Endothelial cell of umbilical vein (primary cell): ENCODE results near the gene SLC16A11. TPM values are rescaled to one million over a fixed set of nuclear protein-coding genes. Genes with fewer than 3 reads are reported as not detected.
A peak's percentile ranks its signal among the peaks of the same experiment; 100 is the strongest.

Experiments used
- BruUV-seq: library from RNA; stranded (reverse); fragments of 400-500 nt; replicated peaks from 2 replicates; lab custom pipeline; 2021; lab: Mats Ljungman, UMichigan
- CTCF ChIA-PET: fragments of 300-600, 350-600 bp; sonication (Branson Sonifier 250); formaldehyde crosslinking; loops from one replicate; lab custom pipeline; 2021; ENCODE audit warnings: antibody characterized with exemption, inconsistent platforms; lab: Charles Lee
- POLR2A ChIA-PET: fragments of 300-600, 350-600 bp; sonication (Branson Sonifier 250); formaldehyde crosslinking; loops from one replicate; lab custom pipeline; 2021; ENCODE audit warnings: antibody characterized with exemption, inconsistent platforms; lab: Charles Lee
- DNase-seq: peaks from one replicate; pipeline ENCODE4 v3.0.0-alpha.2; 2011; ENCODE audit warnings: low read depth, low spot score
- FAIRE-seq: peaks from 2 replicates; lab custom pipeline; 2011; peaks lifted over from hg19 to GRCh38; lab: Jason Lieb, UNC
- H2AFZ ChIP-seq: 2 replicates; pipeline ENCODE4 v1.6.0; 2012; ENCODE audit warnings: low read depth, low read length, control low read depth, inconsistent platforms
- H3K27ac ChIP-seq: 2 replicates; pipeline ENCODE4 v1.5.1; 2011; ENCODE audit warnings: low read depth, mild to moderate bottlenecking, control low read depth, low read length, moderate library complexity; ENCODE audit not compliant: insufficient read depth
- H3K27me3 ChIP-seq, 2 experiments: 2 replicates each; pipeline versions ENCODE4 v1.6.0 to v1.6.1; 2011; ENCODE audit warnings: low read length in 2 of 2, mixed read lengths in 1 of 2; ENCODE audit not compliant: control insufficient read depth in 2 of 2, insufficient read depth in 2 of 2
- H3K36me3 ChIP-seq, 2 experiments: 2 replicates in 1 of 2; 3 replicates in 1 of 2; pipeline ENCODE4 v1.5.1; 2011; ENCODE audit warnings: low read length in 2 of 2, mild to moderate bottlenecking in 1 of 2, moderate library complexity in 1 of 2; ENCODE audit not compliant: control insufficient read depth in 2 of 2, insufficient read depth in 2 of 2; ENCODE audit errors: extremely low read depth in 1 of 2
- H3K4me1 ChIP-seq: 3 replicates; pipeline ENCODE4 v1.5.1; 2011; ENCODE audit warnings: mild to moderate bottlenecking, low read length; ENCODE audit not compliant: control insufficient read depth, insufficient read depth; ENCODE audit errors: extremely low read depth
- H3K4me2 ChIP-seq: 2 replicates; pipeline ENCODE4 v1.6.1; 2011; ENCODE audit warnings: low read length, control low read depth, mixed read lengths; ENCODE audit not compliant: insufficient read depth
- H3K4me3 ChIP-seq, 3 experiments: fragments of 200-600 bp in 1 of 3; sonication (generic), shearing (Covaris generic) in 1 of 3; replicated peaks in 1 of 3; 2 replicates each; pipeline ENCODE4 v1.5.1; 2011 to 2016; ENCODE audit warnings: control low read depth in 3 of 3, low read length in 3 of 3, mild to moderate bottlenecking in 2 of 3, inconsistent platforms in 1 of 3, low read depth in 1 of 3, moderate library complexity in 1 of 3; ENCODE audit not compliant: insufficient read depth in 1 of 3
- H3K79me2 ChIP-seq: 2 replicates; pipeline ENCODE4 v1.6.0; 2012; ENCODE audit warnings: low read length, inconsistent platforms; ENCODE audit not compliant: control insufficient read depth, insufficient read depth
- H3K9ac ChIP-seq: replicated peaks from 2 replicates; pipeline ENCODE3; 2011; ENCODE audit warnings: low read length, control low read depth; ENCODE audit not compliant: insufficient read depth; ENCODE audit errors: extremely low read depth
- H3K9me1 ChIP-seq: replicated peaks from 3 replicates; pipeline ENCODE4 v1.6.0; 2011; ENCODE audit warnings: mild to moderate bottlenecking, low read length; ENCODE audit not compliant: control insufficient read depth, insufficient read depth; ENCODE audit errors: extremely low read depth
- H3K9me3 ChIP-seq: replicated peaks from 2 replicates; pipeline ENCODE4 v1.5.1; 2012; ENCODE audit warnings: low read length, inconsistent platforms; ENCODE audit not compliant: control insufficient read depth, insufficient read depth
- H4K20me1 ChIP-seq: replicated peaks from 2 replicates; pipeline ENCODE3; 2011; ENCODE audit warnings: mild to moderate bottlenecking, low read length; ENCODE audit not compliant: control insufficient read depth, insufficient read depth; ENCODE audit errors: extremely low read depth
- EZH2 ChIP-seq: IDR thresholded peaks from 2 replicates; pipeline ENCODE4 v1.6.1; 2012; ENCODE audit warnings: borderline replicate concordance, low read depth, mild to moderate bottlenecking, moderate library complexity, low read length, inconsistent platforms; ENCODE audit not compliant: severe bottlenecking
- FOS ChIP-seq: IDR thresholded peaks from 2 replicates; pipeline ENCODE4 v1.6.1; 2011; ENCODE audit warnings: mild to moderate bottlenecking, low read length, moderate library complexity, borderline replicate concordance; ENCODE audit not compliant: insufficient read depth
- GATA2 ChIP-seq: IDR thresholded peaks from 2 replicates; pipeline ENCODE4 v1.7.0; 2011; ENCODE audit warnings: low read depth, mild to moderate bottlenecking, moderate library complexity, mixed read lengths, low read length; ENCODE audit not compliant: insufficient read length, insufficient read depth
- MAX ChIP-seq: IDR thresholded peaks from 2 replicates; pipeline ENCODE4 v1.6.1; 2011; ENCODE audit not compliant: insufficient read depth, insufficient read length
- MYC ChIP-seq: IDR thresholded peaks from one replicate; pipeline ENCODE4 v1.6.1; 2011; ENCODE audit warnings: mild to moderate bottlenecking, low read depth, low read length
- POLR2A ChIP-seq: IDR thresholded peaks from 2 replicates; pipeline ENCODE4 v1.6.1; 2012; ENCODE audit warnings: low read depth, mild to moderate bottlenecking, control low read depth, low read length
- POLR2AphosphoS5 ChIP-seq: IDR thresholded peaks from 2 replicates; pipeline ENCODE4 v1.6.1; 2012; ENCODE audit warnings: low read depth, mild to moderate bottlenecking, control low read depth, low read length, moderate library complexity; ENCODE audit not compliant: insufficient read depth
- dilution Hi-C: fragments of 300-500 bp; cut with MboI; formaldehyde crosslinking; loops from one replicate; pipeline ENCODE4 v1.15.0; 2019; ENCODE audit warnings: low sequenced_read_pairs; ENCODE audit not compliant: extremely low pct_ligation_motif_present
- intact Hi-C: fragments of 100-400 bp; cut with micrococcal nuclease; formaldehyde crosslinking; loops from one replicate; pipeline ENCODE4 v1.10.0; 2022
- polyA plus RNA-seq, 4 experiments: library from polyadenylated mRNA; depleted of rRNA in 3 of 4; stranded (reverse) in 3 of 4; unstranded in 1 of 4; fragments of >200 nt; gene quantifications; 2 replicates each; pipeline versions ENCODE4 v1.2.1 to v1.2.3, GENCODE V29; 2011 to 2012; ENCODE audit warnings: missing spikeins in 1 of 4
- total RNA-seq: library from RNA; stranded (reverse); gene quantifications from 2 replicates; pipeline ENCODE4 v1.2.3, GENCODE V29; 2021
- TF ChIP-seq, protein P1 (sequence below), 2 donors: IDR thresholded peaks; 1 replicate in 1 of 2; 2 replicates in 1 of 2; pipeline ENCODE4 v1.5.1; 2011; ENCODE audit warnings: low read length in 2 of 2, mild to moderate bottlenecking in 2 of 2, moderate library complexity in 2 of 2, control low read depth in 1 of 2, inconsistent platforms in 1 of 2, low read depth in 1 of 2; ENCODE audit not compliant: insufficient read depth in 1 of 2; ENCODE audit errors: extremely low read depth in 1 of 2

Gene SLC16A11
- total and polyA plus RNA-seq, 2 donors (not counting 3 experiments of a cell fraction or from before 2014, with no cell fraction given), result 0.95 to 1.4 TPM

DNA sequence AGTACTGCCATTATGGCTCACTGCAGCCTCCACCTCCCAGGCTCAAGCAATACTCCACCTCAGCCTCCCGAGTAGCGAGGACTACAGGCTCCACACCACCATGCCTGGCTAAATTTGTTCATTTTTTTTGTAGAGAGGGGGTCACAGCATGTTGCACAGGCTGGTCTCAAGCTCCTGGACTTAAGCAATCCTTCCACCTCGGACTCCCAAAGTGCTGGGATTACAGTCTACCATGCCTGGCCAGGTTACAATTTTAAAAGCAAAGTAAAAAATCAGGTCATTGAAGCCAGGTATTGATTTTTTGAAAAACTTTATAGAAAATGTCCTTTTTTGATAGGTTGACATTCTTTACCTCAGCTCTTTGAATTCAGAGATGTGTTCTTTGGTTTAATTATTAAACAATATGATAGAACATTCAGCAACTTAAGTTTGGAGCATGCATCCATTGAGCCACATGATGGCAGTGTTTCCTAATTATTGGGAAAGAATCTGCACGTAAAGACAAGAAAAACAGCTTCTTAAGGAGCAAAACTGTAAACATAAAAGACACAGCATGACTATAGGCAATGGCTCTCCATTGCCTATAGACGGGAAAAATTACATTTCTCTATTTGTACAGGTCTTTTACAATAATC lies 1.7 kb upstream of the SLC16A11 start:
- Histone ChIP-seq H2AFZ (peak overlapping the region; percentile 45), H3K27me3 (no peaks in the 10 kb centered on the region), H3K9me3 (no peaks in the 10 kb centered on the region), H3K9me1 (no peaks in the 10 kb centered on the region), H3K9ac (no peak overlapping the region), H3K4me3 (no peak overlapping the region), H3K4me2 (no peak overlapping the region), H3K27ac (no peak overlapping the region), H3K79me2 (no peaks in the 10 kb centered on the region), H3K36me3 (no peaks in the 10 kb centered on the region), H4K20me1 (no peaks in the 10 kb centered on the region), H3K4me1 (peaks cover 27% of the 10 kb centered on the region)
- intact Hi-C loops, result loop anchor here (1.0 to 2.0 kb wide), 4 partner anchors 91 to 301 kb away; no protein-coding TSS in a partner anchor
- FAIRE-seq, result peak; percentile 72
- TF ChIP-seq, protein P1, sequence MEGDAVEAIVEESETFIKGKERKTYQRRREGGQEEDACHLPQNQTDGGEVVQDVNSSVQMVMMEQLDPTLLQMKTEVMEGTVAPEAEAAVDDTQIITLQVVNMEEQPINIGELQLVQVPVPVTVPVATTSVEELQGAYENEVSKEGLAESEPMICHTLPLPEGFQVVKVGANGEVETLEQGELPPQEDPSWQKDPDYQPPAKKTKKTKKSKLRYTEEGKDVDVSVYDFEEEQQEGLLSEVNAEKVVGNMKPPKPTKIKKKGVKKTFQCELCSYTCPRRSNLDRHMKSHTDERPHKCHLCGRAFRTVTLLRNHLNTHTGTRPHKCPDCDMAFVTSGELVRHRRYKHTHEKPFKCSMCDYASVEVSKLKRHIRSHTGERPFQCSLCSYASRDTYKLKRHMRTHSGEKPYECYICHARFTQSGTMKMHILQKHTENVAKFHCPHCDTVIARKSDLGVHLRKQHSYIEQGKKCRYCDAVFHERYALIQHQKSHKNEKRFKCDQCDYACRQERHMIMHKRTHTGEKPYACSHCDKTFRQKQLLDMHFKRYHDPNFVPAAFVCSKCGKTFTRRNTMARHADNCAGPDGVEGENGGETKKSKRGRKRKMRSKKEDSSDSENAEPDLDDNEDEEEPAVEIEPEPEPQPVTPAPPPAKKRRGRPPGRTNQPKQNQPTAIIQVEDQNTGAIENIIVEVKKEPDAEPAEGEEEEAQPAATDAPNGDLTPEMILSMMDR (IDR thresholded peaks at IDR 0.05; ENCODE audit: extremely low read depth in 1 of 2, insufficient read depth in 1 of 2, low read depth in 1 of 2, low read length in 2 of 2), result peak; percentile 52 to 58
- TF ChIP-seq POLR2AphosphoS5 (no peak), MYC (no peak)
- BruUV-seq, result no TSS peak
- ChIA-PET POLR2A (interaction anchor here (0.6 to 1.0 kb wide), 4 partner anchors 10 to 175 kb away, joined by 3 to 6 read pairs (median 4); partner anchors contain the start of gene SLC16A13), CTCF (interaction anchor here (0.6 to 5.9 kb wide), 68 partner anchors 9 to 657 kb away, joined by 3 to 223 read pairs (median 4); partner anchors contain the start of genes ACADVL, ACAP1, ASGR1 and DLG4)
- dilution Hi-C loops, result no loop called here
- DNase-seq, result peak; percentile 89

- no peaks in the 10 kb centered on the region for H3K27me3 ChIP-seq
- peak overlapping the region; percentile 5 to 35 (median 30) for H3K4me3 ChIP-seq
- H3K9me3 ChIP-seq, result no peaks in the 10 kb centered on the region
- H3K9ac ChIP-seq, result peak overlapping the region; percentile 73
- H3K4me1 ChIP-seq, result peaks cover 25% of the 10 kb centered on the region
- TF ChIP-seq EZH2 (no peak), POLR2A (no peak), POLR2AphosphoS5 (no peak), GATA2 (no peak), MAX (no peak), FOS (no peak)
- TF ChIP-seq, protein P1 (IDR thresholded peaks at IDR 0.05; ENCODE audit: extremely low read depth in 1 of 2, insufficient read depth in 1 of 2, low read depth in 1 of 2, low read length in 2 of 2), result no peak
- intact Hi-C loops, result no loop called here
- H3K79me2 ChIP-seq, result no peaks in the 10 kb centered on the region
- dilution Hi-C loops, result no loop called here
- H3K36me3 ChIP-seq, result no peaks in the 10 kb centered on the region
- peak overlapping the region; percentile 40 for H3K4me2 ChIP-seq
- H2AFZ ChIP-seq, result peak overlapping the region; percentile 92
- H3K27ac ChIP-seq, result no peak overlapping the region
- no peaks in the 10 kb centered on the region for H4K20me1 ChIP-seq
- no TSS peak for BruUV-seq
- ChIA-PET POLR2A (no interaction called here), CTCF (interaction anchor here (0.6 to 3.7 kb wide), 5 partner anchors 90 to 253 kb away, joined by 3 to 74 read pairs (median 3); no protein-coding TSS in a partner anchor)
- FAIRE-seq, result no peak
- no peaks in the 10 kb centered on the region for H3K9me1 ChIP-seq
- no peak for DNase-seq
These were observed 753 bp downstream of the SLC16A11 start for GRCh38 chr17:7043182-7043496.
